ENCODE data around the gene GALNT2.

The GALNT2 gene

GRCh38 chr1:230226814-230227213 is 159.8 kb downstream of the GALNT2 start:
- DNase-seq (ENCODE audit: low read depth) = no peak
- no peak for TF ChIP-seq CTCF (conservative IDR thresholded peaks at IDR 0.05; ENCODE audit: low read depth, low read length)

GRCh38 chr1:230228236-230228897 is 161.3 kb downstream of the GALNT2 start:
- no peak for TF ChIP-seq CTCF (conservative IDR thresholded peaks at IDR 0.05; ENCODE audit: low read depth, low read length)
- DNase-seq (ENCODE audit: low read depth) = no peak
- no peak overlapping the region for H3K4me3 ChIP-seq (ENCODE audit: low read depth, low read length)

More at GRCh38 chr1:230226814-230227213, 159.8 kb downstream of the GALNT2 start:
- H3K4me3 ChIP-seq (ENCODE audit: low read depth, low read length) = no peak overlapping the region

GRCh38 chr1:230230273-230230672 is 163.2 kb downstream of the GALNT2 start:
- no peak overlapping the region for H3K4me3 ChIP-seq (ENCODE audit: low read depth, low read length)
- no peak for TF ChIP-seq CTCF (conservative IDR thresholded peaks at IDR 0.05; ENCODE audit: low read depth, low read length)
- no peak for DNase-seq (ENCODE audit: low read depth)

- H3K4me3 ChIP-seq (ENCODE audit: low read depth, low read length) = no peak overlapping the region
- no peak for TF ChIP-seq CTCF (conservative IDR thresholded peaks at IDR 0.05; ENCODE audit: low read depth, low read length)
- DNase-seq (ENCODE audit: low read depth) = no peak
Observed at GRCh38 chr1:230230948-230231773, 164.1 kb downstream of the GALNT2 start.

- DNase-seq (ENCODE audit: low read depth) = peak; percentile 86
- peak overlapping the region; percentile 34 for H3K4me3 ChIP-seq (ENCODE audit: low read depth, low read length)
- no peak for TF ChIP-seq CTCF (conservative IDR thresholded peaks at IDR 0.05; ENCODE audit: low read depth, low read length)
Observed at GRCh38 chr1:230231774-230232145, 164.7 kb downstream of the GALNT2 start.

- peak; percentile 68 for DNase-seq (ENCODE audit: low read depth)
- TF ChIP-seq CTCF (conservative IDR thresholded peaks at IDR 0.05; ENCODE audit: low read depth, low read length) = no peak
- peak overlapping the region; percentile 34 for H3K4me3 ChIP-seq (ENCODE audit: low read depth, low read length)
Observed at GRCh38 chr1:230232371-230232771, 165.3 kb downstream of the GALNT2 start.
